Ishikawa (cell line): ENCODE data around the gene CDKN2B-AS1.

Experiments
- CEBPB ChIP-seq: IDR thresholded peaks from 2 replicates; pipeline ENCODE4 v1.6.1; 2012
- CREB1 ChIP-seq: IDR thresholded peaks from 2 replicates; pipeline ENCODE4 v1.6.1; 2012; ENCODE audit warnings: low read depth
- EGR1 ChIP-seq: IDR thresholded peaks from 2 replicates; pipeline ENCODE4 v1.6.1; 2012
- EP300 ChIP-seq: IDR thresholded peaks from 2 replicates; pipeline ENCODE4 v1.6.1; 2012; ENCODE audit warnings: borderline replicate concordance
- FOXM1 ChIP-seq: IDR thresholded peaks from 2 replicates; pipeline ENCODE4 v1.6.1; 2012; ENCODE audit warnings: low read depth, borderline replicate concordance
- NFIC ChIP-seq: IDR thresholded peaks from 2 replicates; pipeline ENCODE4 v1.6.1; 2012
- RAD21 ChIP-seq: IDR thresholded peaks from 2 replicates; pipeline ENCODE4 v1.6.1; 2012; ENCODE audit warnings: low read depth
- TAF1 ChIP-seq: IDR thresholded peaks from 2 replicates; pipeline ENCODE4 v1.6.1; 2012; ENCODE audit warnings: low read depth, mild to moderate bottlenecking
- TCF12 ChIP-seq: IDR thresholded peaks from 2 replicates; pipeline ENCODE4 v1.6.1; 2012; ENCODE audit warnings: low read depth
- TEAD4 ChIP-seq: IDR thresholded peaks from 2 replicates; pipeline ENCODE4 v1.6.1; 2012
- YY1 ChIP-seq: IDR thresholded peaks from 2 replicates; pipeline ENCODE4 v1.6.1; 2012; ENCODE audit warnings: low read depth
- ZBTB7A ChIP-seq: IDR thresholded peaks from 2 replicates; pipeline ENCODE4 v1.6.1; 2012; ENCODE audit warnings: low read depth
- TF ChIP-seq, protein P1 (sequence below): IDR thresholded peaks from 2 replicates; pipeline ENCODE4 v1.6.1; 2012
- TF ChIP-seq, protein P2 (sequence below): IDR thresholded peaks from 2 replicates; pipeline ENCODE4 v1.6.1; 2012; ENCODE audit warnings: low read depth, mild to moderate bottlenecking
- TF ChIP-seq, protein P3 (sequence below): IDR thresholded peaks from 2 replicates; pipeline ENCODE4 v1.6.1; 2012

The CDKN2B-AS1 gene

DNA sequence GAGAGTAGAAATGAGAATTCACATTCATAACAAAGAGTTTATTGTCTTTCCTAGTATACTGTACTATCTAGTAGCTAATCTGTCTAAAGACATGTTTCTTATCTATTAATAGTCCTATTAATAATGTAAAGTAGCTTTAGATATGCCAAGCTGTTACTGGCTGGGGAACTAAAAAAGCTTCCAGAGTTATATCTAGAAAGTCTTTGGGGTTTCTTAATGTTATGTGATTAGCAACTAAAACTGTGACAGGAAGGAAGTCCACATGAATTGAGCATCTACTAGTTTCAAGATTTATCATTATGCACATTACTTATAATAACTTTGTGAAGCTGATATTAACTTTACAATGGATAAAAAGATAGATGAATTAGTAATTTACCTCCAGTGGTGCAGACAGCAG is 137.2 kb downstream of the CDKN2B-AS1 start:
- no peak for TF ChIP-seq ZBTB7A
- TF ChIP-seq TCF12: no peak
- no peak for TF ChIP-seq TEAD4
- TF ChIP-seq EGR1: no peak
- TF ChIP-seq TAF1: no peak
- TF ChIP-seq CREB1: no peak
- TF ChIP-seq NFIC: no peak
- TF ChIP-seq, protein P1, sequence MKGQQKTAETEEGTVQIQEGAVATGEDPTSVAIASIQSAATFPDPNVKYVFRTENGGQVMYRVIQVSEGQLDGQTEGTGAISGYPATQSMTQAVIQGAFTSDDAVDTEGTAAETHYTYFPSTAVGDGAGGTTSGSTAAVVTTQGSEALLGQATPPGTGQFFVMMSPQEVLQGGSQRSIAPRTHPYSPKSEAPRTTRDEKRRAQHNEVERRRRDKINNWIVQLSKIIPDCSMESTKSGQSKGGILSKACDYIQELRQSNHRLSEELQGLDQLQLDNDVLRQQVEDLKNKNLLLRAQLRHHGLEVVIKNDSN: no peak
- no peak for TF ChIP-seq EP300
- no peak for TF ChIP-seq RAD21
- TF ChIP-seq, protein P2, sequence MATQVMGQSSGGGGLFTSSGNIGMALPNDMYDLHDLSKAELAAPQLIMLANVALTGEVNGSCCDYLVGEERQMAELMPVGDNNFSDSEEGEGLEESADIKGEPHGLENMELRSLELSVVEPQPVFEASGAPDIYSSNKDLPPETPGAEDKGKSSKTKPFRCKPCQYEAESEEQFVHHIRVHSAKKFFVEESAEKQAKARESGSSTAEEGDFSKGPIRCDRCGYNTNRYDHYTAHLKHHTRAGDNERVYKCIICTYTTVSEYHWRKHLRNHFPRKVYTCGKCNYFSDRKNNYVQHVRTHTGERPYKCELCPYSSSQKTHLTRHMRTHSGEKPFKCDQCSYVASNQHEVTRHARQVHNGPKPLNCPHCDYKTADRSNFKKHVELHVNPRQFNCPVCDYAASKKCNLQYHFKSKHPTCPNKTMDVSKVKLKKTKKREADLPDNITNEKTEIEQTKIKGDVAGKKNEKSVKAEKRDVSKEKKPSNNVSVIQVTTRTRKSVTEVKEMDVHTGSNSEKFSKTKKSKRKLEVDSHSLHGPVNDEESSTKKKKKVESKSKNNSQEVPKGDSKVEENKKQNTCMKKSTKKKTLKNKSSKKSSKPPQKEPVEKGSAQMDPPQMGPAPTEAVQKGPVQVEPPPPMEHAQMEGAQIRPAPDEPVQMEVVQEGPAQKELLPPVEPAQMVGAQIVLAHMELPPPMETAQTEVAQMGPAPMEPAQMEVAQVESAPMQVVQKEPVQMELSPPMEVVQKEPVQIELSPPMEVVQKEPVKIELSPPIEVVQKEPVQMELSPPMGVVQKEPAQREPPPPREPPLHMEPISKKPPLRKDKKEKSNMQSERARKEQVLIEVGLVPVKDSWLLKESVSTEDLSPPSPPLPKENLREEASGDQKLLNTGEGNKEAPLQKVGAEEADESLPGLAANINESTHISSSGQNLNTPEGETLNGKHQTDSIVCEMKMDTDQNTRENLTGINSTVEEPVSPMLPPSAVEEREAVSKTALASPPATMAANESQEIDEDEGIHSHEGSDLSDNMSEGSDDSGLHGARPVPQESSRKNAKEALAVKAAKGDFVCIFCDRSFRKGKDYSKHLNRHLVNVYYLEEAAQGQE: no peak
- no peak for TF ChIP-seq CEBPB
- no peak for TF ChIP-seq FOXM1
- TF ChIP-seq, protein P3, sequence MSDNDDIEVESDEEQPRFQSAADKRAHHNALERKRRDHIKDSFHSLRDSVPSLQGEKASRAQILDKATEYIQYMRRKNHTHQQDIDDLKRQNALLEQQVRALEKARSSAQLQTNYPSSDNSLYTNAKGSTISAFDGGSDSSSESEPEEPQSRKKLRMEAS: no peak
- no peak for TF ChIP-seq YY1

DNA sequence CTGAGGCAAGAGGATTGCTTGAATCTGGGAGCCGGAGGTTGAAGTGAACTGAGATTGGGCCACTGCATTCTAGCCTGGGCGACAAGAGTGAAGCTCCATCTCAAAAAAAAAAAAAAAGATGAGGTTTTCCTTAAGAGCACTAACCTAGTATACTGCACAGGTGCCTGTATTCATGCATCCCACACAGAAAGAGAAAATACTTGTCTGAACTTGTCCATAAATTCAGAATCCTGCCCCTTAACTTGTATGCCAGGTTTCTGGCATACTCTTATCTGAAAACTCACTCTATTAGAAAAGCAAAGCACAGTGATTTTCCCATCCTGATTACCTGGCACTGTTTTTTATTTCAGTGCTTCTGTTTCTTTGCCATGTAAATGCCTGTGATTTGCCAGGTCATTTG is 139.8 kb downstream of the CDKN2B-AS1 start:
- TF ChIP-seq TEAD4 (no peak), CREB1 (no peak), YY1 (no peak), NFIC (no peak), CEBPB (no peak), EP300 (no peak), EGR1 (no peak)
- TF ChIP-seq, protein P3: no peak
- TF ChIP-seq, protein P1: no peak

DNA sequence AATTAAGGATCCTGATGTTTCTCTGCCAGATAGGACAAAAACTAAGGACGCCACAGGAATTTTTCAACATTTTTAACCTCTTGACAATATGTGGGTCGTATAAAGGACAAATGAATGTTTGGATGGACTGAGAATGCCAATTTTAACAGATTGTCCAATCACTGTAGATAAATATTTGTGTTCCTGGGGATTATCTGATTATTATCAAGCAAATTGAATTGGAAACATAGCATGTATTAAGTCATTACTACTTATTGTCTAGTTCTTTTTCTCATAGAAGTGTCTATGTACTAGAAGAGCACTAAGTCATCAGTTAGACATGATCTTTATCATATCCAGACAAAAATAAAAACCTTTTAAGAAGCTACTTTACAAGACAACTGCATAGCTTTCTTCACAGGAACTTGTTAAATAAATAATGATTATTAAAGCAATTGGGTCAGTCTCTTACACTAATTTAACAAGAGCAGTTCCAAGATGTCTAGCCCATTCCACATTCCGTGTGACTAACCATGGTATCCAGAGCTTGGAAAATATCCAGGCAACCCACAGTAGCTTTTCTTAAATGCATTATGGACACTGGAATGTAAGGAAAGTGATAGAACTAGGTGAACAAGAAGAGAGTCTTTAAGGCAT is 142.0 kb downstream of the CDKN2B-AS1 start:
- no peak for TF ChIP-seq CREB1
- TF ChIP-seq TCF12: no peak
- TF ChIP-seq NFIC: peak; percentile 46; the same call in 1 of the 2 replicates
- peak; percentile 61 for TF ChIP-seq TEAD4

DNA sequence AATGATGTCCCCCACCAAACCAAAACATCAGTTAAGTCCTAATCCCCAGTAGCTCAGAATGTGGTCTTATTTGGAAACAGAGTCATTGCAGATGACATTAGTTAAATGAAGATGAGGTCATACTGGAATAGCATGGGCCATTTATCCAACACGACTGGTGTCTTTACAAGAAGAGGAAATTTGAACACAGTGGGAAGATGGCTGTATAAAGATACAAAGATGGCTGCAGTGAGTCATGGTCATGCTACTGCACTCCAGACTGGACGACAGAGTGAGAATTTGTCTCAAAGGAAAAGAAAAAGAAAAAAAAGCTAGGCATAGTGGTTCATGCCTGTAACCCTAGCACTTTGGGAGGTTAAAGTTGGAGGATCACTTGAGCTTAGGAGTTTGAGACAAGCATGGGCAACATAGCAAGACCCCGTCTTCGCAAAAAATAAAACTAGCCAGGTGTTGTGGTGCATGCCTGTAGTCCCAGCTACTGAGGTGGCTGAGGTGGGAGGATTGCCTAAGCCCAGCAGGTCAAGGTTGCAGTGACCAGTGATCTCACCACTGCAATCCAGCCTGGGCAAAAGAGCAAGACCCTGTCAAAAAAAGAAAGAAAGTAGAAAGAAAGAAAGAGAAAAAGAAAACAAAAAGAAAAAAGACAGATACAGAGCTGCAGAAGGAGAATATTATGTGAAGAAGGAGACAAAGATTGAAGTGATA is 144.5 kb downstream of the CDKN2B-AS1 start:
- no peak for TF ChIP-seq TCF12

DNA sequence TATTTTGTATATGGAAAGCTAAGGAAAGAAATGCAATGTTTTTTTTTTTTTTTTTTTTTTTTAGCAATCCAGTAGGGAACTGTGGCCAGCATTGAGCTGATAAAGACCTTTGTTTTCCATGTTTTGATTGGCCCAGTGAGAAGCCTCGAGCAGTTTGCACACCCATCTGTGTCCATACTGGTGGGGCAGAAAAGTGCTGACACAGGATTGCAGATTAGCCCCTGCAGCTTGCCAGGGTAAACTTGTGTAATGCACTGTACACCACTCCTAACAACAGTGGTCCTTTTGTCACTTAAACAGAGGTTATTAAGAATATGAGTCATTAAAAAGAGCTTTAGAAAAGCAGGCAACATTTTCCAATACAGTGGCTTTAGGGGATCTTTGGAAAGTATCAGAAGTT is 147.3 kb downstream of the CDKN2B-AS1 start:
- TF ChIP-seq TEAD4 (no peak), EGR1 (no peak), FOXM1 (no peak), ZBTB7A (no peak), CREB1 (no peak)
- TF ChIP-seq, protein P2: no peak

DNA sequence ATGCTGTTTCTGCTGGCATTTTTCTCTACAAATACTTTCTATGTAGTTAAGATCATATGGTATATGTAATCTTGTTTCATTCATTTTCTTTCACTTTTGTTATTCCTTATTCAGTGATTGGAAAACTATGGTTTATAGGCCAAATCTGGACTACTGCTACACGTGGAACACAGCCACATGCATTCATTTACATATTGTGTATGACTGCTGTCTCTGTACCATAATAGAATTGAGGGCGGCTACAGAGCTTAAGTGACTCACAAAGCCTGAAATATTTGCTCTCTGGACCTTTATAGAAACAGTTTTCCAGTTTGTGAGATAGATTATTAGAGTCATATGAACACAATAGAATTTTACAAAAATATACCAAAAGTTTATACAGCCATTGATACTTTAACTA is 148.1 kb downstream of the CDKN2B-AS1 start:
- TF ChIP-seq, protein P1: no peak
- TF ChIP-seq TAF1: no peak
- TF ChIP-seq, protein P2: no peak
- no peak for TF ChIP-seq EGR1
- no peak for TF ChIP-seq NFIC
- TF ChIP-seq, protein P3: no peak
- no peak for TF ChIP-seq ZBTB7A
- no peak for TF ChIP-seq FOXM1
- no peak for TF ChIP-seq RAD21
- no peak for TF ChIP-seq EP300
